Cardiac muscle cell (in vitro differentiated cells and primary cell): ENCODE measurements around the gene SELENOK. TPM values are rescaled to one million over a fixed set of nuclear protein-coding genes. Genes with fewer than 3 reads are reported as not detected.
A peak's percentile ranks its signal among the peaks of the same experiment; 100 is the strongest.
"Not testable (repeated sequence)": the region's sequence is repeated elsewhere in the genome, so short reads cannot be mapped to it uniquely, and the experiment has no call there.

Source experiments
- DNase-seq, 2 donors: peaks; one replicate each; pipeline versions ENCODE4 v3.0.0 to v3.0.0-alpha.2; 2010 to 2017; ENCODE audit warnings: low read depth in 1 of 2, low spot score in 1 of 2
- H3K27ac ChIP-seq: fragments of 200-600 bp; sonication (generic); 2 replicates; pipeline ENCODE4 v1.5.1; 2016
- H3K27me3 ChIP-seq: fragments of 200-600 bp; sonication (generic); 2 replicates; pipeline ENCODE4 v1.6.0; 2016; ENCODE audit warnings: control low read depth
- H3K36me3 ChIP-seq: fragments of 200-600 bp; sonication (generic); 2 replicates; pipeline ENCODE4 v1.5.1; 2016; ENCODE audit warnings: control low read depth
- H3K4me1 ChIP-seq: fragments of 200-600 bp; sonication (generic); 2 replicates; pipeline ENCODE4 v1.8.1; 2017; ENCODE audit warnings: low read depth, mild to moderate bottlenecking, mixed run types
- H3K4me3 ChIP-seq: fragments of 200-600 bp; sonication (generic); 2 replicates; pipeline ENCODE4 v1.5.1; 2016; ENCODE audit warnings: mild to moderate bottlenecking
- H3K9me3 ChIP-seq: fragments of 200-600 bp; sonication (generic); 2 replicates; pipeline ENCODE4 v1.5.1; 2017; ENCODE audit warnings: low read depth, mild to moderate bottlenecking, control low read depth
- CTCF ChIP-seq: IDR thresholded peaks from 2 replicates; pipeline ENCODE4 v1.5.1; 2012; ENCODE audit warnings: low read depth, mild to moderate bottlenecking, low read length
- polyA plus RNA-seq: library from polyadenylated mRNA; unstranded; fragments of >200 nt; fragmentation: Nextera tagmentation; extraction: Ambion mirVana; gene quantifications from 2 replicates; pipeline ENCODE4 v1.2.1, GENCODE V29; 2016
- total RNA-seq: library from RNA; depleted of rRNA; stranded (reverse); fragments of >200 nt; gene quantifications from 2 replicates; pipeline ENCODE4 v1.2.3, GENCODE V29; 2016

SELENOK gene
- total and polyA plus RNA-seq, 2 experiments from 2014 or later: 77.8 to 227 TPM

GRCh38 chr3:53938645-53939044, 47.0 kb upstream of the SELENOK start:
- Histone ChIP-seq H3K4me1 (no peaks in the 10 kb centered on the region), H3K4me3 (no peak overlapping the region), H3K27me3 (no peaks in the 10 kb centered on the region), H3K9me3 (no peaks in the 10 kb centered on the region), H3K27ac (no peak overlapping the region), H3K36me3 (no peaks in the 10 kb centered on the region)
- peak; percentile 66 to 74 for DNase-seq
- peak; percentile 91 for TF ChIP-seq CTCF

GRCh38 chr3:53936347-53936746, 44.7 kb upstream of the SELENOK start:
- Histone ChIP-seq H3K4me1 (no peaks in the 10 kb centered on the region), H3K4me3 (no peak overlapping the region), H3K27ac (no peak overlapping the region), H3K27me3 (no peaks in the 10 kb centered on the region), H3K36me3 (no peaks in the 10 kb centered on the region), H3K9me3 (no peaks in the 10 kb centered on the region)
- no peak for DNase-seq
- TF ChIP-seq CTCF: no peak

GRCh38 chr3:53935283-53935901, 43.7 kb upstream of the SELENOK start:
- Histone ChIP-seq H3K4me1 (no peaks in the 10 kb centered on the region), H3K36me3 (no peaks in the 10 kb centered on the region), H3K27me3 (no peaks in the 10 kb centered on the region), H3K27ac (no peak overlapping the region), H3K4me3 (no peak overlapping the region), H3K9me3 (no peaks in the 10 kb centered on the region)
- no peak for TF ChIP-seq CTCF
- DNase-seq: no peak

- H3K4me1 ChIP-seq, H3K27me3 ChIP-seq, H3K9me3 ChIP-seq, H3K36me3 ChIP-seq, DNase-seq, H3K4me3 ChIP-seq: not testable (repeated sequence)
- peak overlapping the region; percentile 28 for H3K27ac ChIP-seq
Measured at GRCh38 chr3:53927208-53927872, 35.7 kb upstream of the SELENOK start.

GRCh38 chr3:53921296-53921695, 29.6 kb upstream of the SELENOK start:
- H3K4me3 ChIP-seq: no peak overlapping the region
- H3K9me3 ChIP-seq: no peaks in the 10 kb centered on the region
- peak; percentile 56 for TF ChIP-seq CTCF
- H3K36me3 ChIP-seq: no peaks in the 10 kb centered on the region
- peak in 1 of 2 donors; percentile 48 for DNase-seq
- no peaks in the 10 kb centered on the region for H3K4me1 ChIP-seq
- H3K27ac ChIP-seq: no peak overlapping the region
- peaks cover 2% of the 10 kb centered on the region for H3K27me3 ChIP-seq

GRCh38 chr3:53919741-53920140, 28.1 kb upstream of the SELENOK start:
- Histone ChIP-seq H3K4me3 (no peak overlapping the region), H3K27me3 (peaks cover 3% of the 10 kb centered on the region), H3K9me3 (no peaks in the 10 kb centered on the region), H3K27ac (no peak overlapping the region), H3K36me3 (no peaks in the 10 kb centered on the region), H3K4me1 (no peaks in the 10 kb centered on the region)
- no peak for DNase-seq
- no peak for TF ChIP-seq CTCF
